ENCODE results near the gene PLCXD3. TPM values are rescaled to one million over a fixed set of nuclear protein-coding genes. Genes with fewer than 3 reads are reported as not detected.

Gene PLCXD3
- total RNA-seq, 2 donors from 2014 or later: 44.5 to 68.3 TPM

- TF ChIP-seq, protein P1, sequence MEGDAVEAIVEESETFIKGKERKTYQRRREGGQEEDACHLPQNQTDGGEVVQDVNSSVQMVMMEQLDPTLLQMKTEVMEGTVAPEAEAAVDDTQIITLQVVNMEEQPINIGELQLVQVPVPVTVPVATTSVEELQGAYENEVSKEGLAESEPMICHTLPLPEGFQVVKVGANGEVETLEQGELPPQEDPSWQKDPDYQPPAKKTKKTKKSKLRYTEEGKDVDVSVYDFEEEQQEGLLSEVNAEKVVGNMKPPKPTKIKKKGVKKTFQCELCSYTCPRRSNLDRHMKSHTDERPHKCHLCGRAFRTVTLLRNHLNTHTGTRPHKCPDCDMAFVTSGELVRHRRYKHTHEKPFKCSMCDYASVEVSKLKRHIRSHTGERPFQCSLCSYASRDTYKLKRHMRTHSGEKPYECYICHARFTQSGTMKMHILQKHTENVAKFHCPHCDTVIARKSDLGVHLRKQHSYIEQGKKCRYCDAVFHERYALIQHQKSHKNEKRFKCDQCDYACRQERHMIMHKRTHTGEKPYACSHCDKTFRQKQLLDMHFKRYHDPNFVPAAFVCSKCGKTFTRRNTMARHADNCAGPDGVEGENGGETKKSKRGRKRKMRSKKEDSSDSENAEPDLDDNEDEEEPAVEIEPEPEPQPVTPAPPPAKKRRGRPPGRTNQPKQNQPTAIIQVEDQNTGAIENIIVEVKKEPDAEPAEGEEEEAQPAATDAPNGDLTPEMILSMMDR (IDR thresholded peaks at IDR 0.05): no peak
- no peak for DNase-seq (ENCODE audit: low spot score)
- Histone ChIP-seq H3K4me3 (no peak overlapping the region), H3K27ac (no peak overlapping the region), H3K9me3 (no peaks in the 10 kb centered on the region), H3K36me3 (no peaks in the 10 kb centered on the region), H3K27me3 (no peaks in the 10 kb centered on the region), H3K4me1 (peaks cover 0 to 10% of the 10 kb centered on the region in 2 donors)
Measured at GRCh38 chr5:41522193-41522786, 11.9 kb upstream of the PLCXD3 start.

DNA sequence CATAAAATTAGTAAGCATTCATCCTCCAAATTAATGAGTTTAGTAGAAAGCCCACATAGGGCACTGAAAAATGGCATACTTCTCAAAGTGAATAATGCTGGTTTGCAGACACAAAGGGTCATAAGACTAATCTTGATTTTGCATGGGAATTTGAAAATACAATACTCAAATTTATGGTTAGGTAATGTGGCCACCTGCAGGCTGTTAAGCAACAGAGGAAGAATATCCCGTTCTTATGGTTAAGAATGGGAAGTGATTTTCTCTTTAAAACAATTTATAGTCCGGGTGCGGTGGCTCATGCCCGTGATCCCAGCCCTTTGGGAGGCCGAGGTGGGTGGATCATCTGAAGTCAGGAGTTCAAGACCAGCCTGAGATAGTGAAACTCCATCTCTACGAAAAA is 9.4 kb upstream of the PLCXD3 start:
- Histone ChIP-seq H3K27me3 (no peaks in the 10 kb centered on the region), H3K27ac (no peak overlapping the region), H3K9me3 (no peaks in the 10 kb centered on the region), H3K4me3 (no peak overlapping the region), H3K4me1 (no peaks in the 10 kb centered on the region), H3K36me3 (no peaks in the 10 kb centered on the region)
- TF ChIP-seq, protein P1 (IDR thresholded peaks at IDR 0.05): peak in 1 of 2 donors; percentile 52
- DNase-seq (ENCODE audit: low spot score): no peak

DNA sequence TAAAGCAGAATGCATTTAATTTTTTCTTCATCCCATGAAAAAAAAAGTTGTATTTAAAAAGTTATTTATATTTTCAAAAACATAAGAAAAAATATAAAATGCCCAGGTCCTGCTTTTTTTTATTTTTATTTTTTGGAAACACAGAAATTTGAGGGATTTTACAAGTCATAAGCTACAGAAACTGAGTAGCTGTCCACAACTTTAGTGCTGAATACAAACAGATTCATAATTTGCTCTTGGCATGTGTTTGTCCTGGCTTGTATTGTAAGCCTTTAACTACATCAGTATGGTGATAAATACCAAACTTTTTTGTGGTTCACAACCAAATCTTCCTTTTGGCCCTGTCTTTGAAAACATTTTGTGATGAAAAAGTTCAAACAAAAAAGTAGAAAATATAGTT is 7.5 kb upstream of the PLCXD3 start:
- no peaks in the 10 kb centered on the region for H3K9me3 ChIP-seq
- H3K4me3 ChIP-seq: no peak overlapping the region
- H3K36me3 ChIP-seq: no peaks in the 10 kb centered on the region
- TF ChIP-seq, protein P1 (IDR thresholded peaks at IDR 0.05): no peak
- no peak overlapping the region for H3K27ac ChIP-seq
- no peak for DNase-seq (ENCODE audit: low spot score)
- no peaks in the 10 kb centered on the region for H3K27me3 ChIP-seq
- H3K4me1 ChIP-seq: no peaks in the 10 kb centered on the region

GRCh38 chr5:41511241-41511640 is 840 bp upstream of the PLCXD3 start:
- peak overlapping the region; percentile 63 to 66 for H3K4me3 ChIP-seq

GRCh38 chr5:41509399-41510175 is 814 bp downstream of the PLCXD3 start:
- Histone ChIP-seq H3K36me3 (no peaks in the 10 kb centered on the region), H3K27me3 (no peaks in the 10 kb centered on the region), H3K4me1 (peaks cover 0 to 11% of the 10 kb centered on the region in 2 donors), H3K27ac (peak overlapping the region; percentile 78 to 90), H3K9me3 (no peaks in the 10 kb centered on the region), H3K4me3 (peak overlapping the region; percentile 63 to 66)
- TF ChIP-seq, protein P1 (IDR thresholded peaks at IDR 0.05): no peak
- no peak for DNase-seq (ENCODE audit: low spot score)

More at GRCh38 chr5:41511241-41511640, 840 bp upstream of the PLCXD3 start:
- peaks cover 0 to 6% of the 10 kb centered on the region in 2 donors for H3K4me1 ChIP-seq
- TF ChIP-seq, protein P1 (IDR thresholded peaks at IDR 0.05): no peak
- no peak for DNase-seq (ENCODE audit: low spot score)
- no peaks in the 10 kb centered on the region for H3K36me3 ChIP-seq
- peak overlapping the region; percentile 78 to 90 for H3K27ac ChIP-seq
- no peaks in the 10 kb centered on the region for H3K9me3 ChIP-seq
- no peaks in the 10 kb centered on the region for H3K27me3 ChIP-seq

Data from right atrium auricular region (tissue), 2 donors.